Superior temporal gyrus (tissue), 1 donor: ENCODE measurements around the gene CSTB.

Experiments
- DNase-seq: peaks from one replicate; pipeline ENCODE4 v3.0.0-alpha.2; 2016; ENCODE audit errors: extremely low spot score

The CSTB gene

GRCh38 chr21:43767498-43767983 lies 8.6 kb downstream of the CSTB start:
- DNase-seq = no peak

GRCh38 chr21:43766734-43767497 lies 9.2 kb downstream of the CSTB start:
- no peak for DNase-seq

- DNase-seq = no peak
Observed at GRCh38 chr21:43764576-43765495, 11.3 kb downstream of the CSTB start.

GRCh38 chr21:43763901-43764523 lies 12.1 kb downstream of the CSTB start:
- DNase-seq = no peak

GRCh38 chr21:43762303-43763128 lies 13.6 kb downstream of the CSTB start:
- no peak for DNase-seq

GRCh38 chr21:43761886-43762285 lies 14.2 kb downstream of the CSTB start:
- DNase-seq = no peak

GRCh38 chr21:43760391-43760958 lies 15.6 kb downstream of the CSTB start:
- no peak for DNase-seq

GRCh38 chr21:43759651-43760050 lies 16.5 kb downstream of the CSTB start:
- no peak for DNase-seq

- no peak for DNase-seq
Observed at GRCh38 chr21:43758811-43759210, 17.3 kb downstream of the CSTB start.

GRCh38 chr21:43758111-43758641 lies 17.9 kb downstream of the CSTB start:
- no peak for DNase-seq

GRCh38 chr21:43757601-43758000 lies 18.5 kb downstream of the CSTB start:
- no peak for DNase-seq

- no peak for DNase-seq
Observed at GRCh38 chr21:43755820-43756594, 20.1 kb downstream of the CSTB start.

- DNase-seq = no peak
Observed at GRCh38 chr21:43754948-43755781, 20.9 kb downstream of the CSTB start.

GRCh38 chr21:43753439-43753799 lies 22.7 kb downstream of the CSTB start:
- no peak for DNase-seq

GRCh38 chr21:43752758-43753438 lies 23.2 kb downstream of the CSTB start:
- no peak for DNase-seq

- DNase-seq = no peak
Observed at GRCh38 chr21:43751955-43752591, 24.0 kb downstream of the CSTB start.

GRCh38 chr21:43750339-43751033 lies 25.6 kb downstream of the CSTB start:
- no peak for DNase-seq
